Thyroid gland (tissue), 4 donors: Measurements from ENCODE around the gene ZMYM1. TPM values are rescaled to one million over a fixed set of nuclear protein-coding genes. Genes with fewer than 3 reads are reported as not detected.

Source experiments
- DNase-seq, 2 donors: peaks; one replicate each; pipeline ENCODE4 v3.0.0-alpha.2; 2019
- H3K27ac ChIP-seq, 3 donors: fragments of 200-600 bp; sonication (generic); 1 replicate in 2 of 3; 2 replicates in 1 of 3; pipeline ENCODE4 v1.5.1; 2016 to 2019; ENCODE audit warnings: mild to moderate bottlenecking in 1 of 3, moderate library complexity in 1 of 3
- H3K27me3 ChIP-seq: fragments of 200-600 bp; sonication (generic); one replicate; pipeline ENCODE4 v1.5.1; 2019
- H3K36me3 ChIP-seq, 2 donors: fragments of 200-600 bp; sonication (generic); one replicate each; pipeline ENCODE4 v1.5.1; 2016 to 2019
- H3K4me1 ChIP-seq, 2 donors: fragments of 200-600 bp; sonication (generic); one replicate each; pipeline ENCODE4 v1.5.1; 2017 to 2019
- H3K4me3 ChIP-seq, 3 donors: fragments of 200-600 bp; sonication (generic); replicated peaks in 1 of 3; 1 replicate in 2 of 3; 2 replicates in 1 of 3; pipeline ENCODE4 v1.5.1; 2016; ENCODE audit warnings: mild to moderate bottlenecking in 1 of 3
- H3K9me3 ChIP-seq: fragments of 200-600 bp; sonication (generic); one replicate; pipeline ENCODE4 v1.5.1; 2017
- CTCF ChIP-seq, 6 experiments: fragments of 200-600 bp in 3 of 6; fragments of 450-650 bp in 3 of 6; sonication (generic) in 3 of 6; IDR thresholded peaks; one replicate each; pipeline ENCODE4 v1.5.1; 2016 to 2019; ENCODE audit warnings: antibody characterized with exemption in 6 of 6, mild to moderate bottlenecking in 2 of 6, inconsistent platforms in 1 of 6, moderate library complexity in 1 of 6
- POLR2A ChIP-seq, 2 donors: fragments of 450-650 bp; IDR thresholded peaks; one replicate each; pipeline ENCODE4 v1.6.1; 2017; ENCODE audit warnings: antibody characterized with exemption in 2 of 2, mild to moderate bottlenecking in 2 of 2, moderate library complexity in 1 of 2
- WGBS, 2 donors: methylation state at CpG; one replicate each; pipeline ENCODE4 v1.1.5; 2017; 5-methylcytosine and 5-hydroxymethylcytosine counted together
- intact Hi-C: fragments of 100-400 bp; cut with DNase I; formaldehyde crosslinking; loops from one replicate; pipeline ENCODE4 v1.15.1; 2023
- total RNA-seq, 4 donors: library from RNA; depleted of rRNA; stranded (reverse); fragments of >200 nt; gene quantifications; one replicate each; pipeline ENCODE4 v1.2.3, GENCODE V29; 2016

The ZMYM1 gene
- total RNA-seq, 4 donors from 2014 or later: 16.9 to 21.0 (median 19.2) TPM

- TF ChIP-seq POLR2A (IDR thresholded peaks at IDR 0.05) (no peak), CTCF (IDR thresholded peaks at IDR 0.05) (no peak)
- intact Hi-C loops: loop anchor here (5.0 kb wide), 1 partner anchor 160 kb away; the partner anchor contains the start of gene SFPQ
Measured at GRCh38 chr1:35032384-35032739, 46.8 kb upstream of the ZMYM1 start.

GRCh38 chr1:35033346-35033745 lies 45.8 kb upstream of the ZMYM1 start:
- TF ChIP-seq CTCF (IDR thresholded peaks at IDR 0.05) (no peak), POLR2A (IDR thresholded peaks at IDR 0.05) (no peak)
- Histone ChIP-seq H3K27ac (no peak overlapping the region), H3K27me3 (no peaks in the 10 kb centered on the region), H3K4me3 (no peak overlapping the region), H3K9me3 (no peaks in the 10 kb centered on the region), H3K36me3 (no peaks in the 10 kb centered on the region), H3K4me1 (peaks cover 0 to 20% of the 10 kb centered on the region in 2 donors)
- intact Hi-C loops: loop anchor here (5.0 kb wide), 1 partner anchor 159 kb away; the partner anchor contains the start of gene SFPQ
- no peak for DNase-seq
- WGBS, 2 donors: 93 to 97% methylated on average over 1 of the region's 1 CpG

More at GRCh38 chr1:35032384-35032739, 46.8 kb upstream of the ZMYM1 start:
- WGBS, 2 donors: 96 to 99% methylated on average over 1 of the region's 1 CpG
- DNase-seq: no peak
- peaks cover 0 to 20% of the 10 kb centered on the region in 2 donors for H3K4me1 ChIP-seq
- no peaks in the 10 kb centered on the region for H3K27me3 ChIP-seq
- H3K36me3 ChIP-seq: peaks cover 0 to 3% of the 10 kb centered on the region in 2 donors
- no peaks in the 10 kb centered on the region for H3K9me3 ChIP-seq
- no peak overlapping the region for H3K4me3 ChIP-seq
- H3K27ac ChIP-seq: no peak overlapping the region

GRCh38 chr1:35036621-35037020 lies 42.6 kb upstream of the ZMYM1 start:
- H3K4me3 ChIP-seq: no peak overlapping the region
- DNase-seq: no peak
- no peak for TF ChIP-seq POLR2A (IDR thresholded peaks at IDR 0.05)
- no peak for TF ChIP-seq CTCF (IDR thresholded peaks at IDR 0.05)
- H3K36me3 ChIP-seq: no peaks in the 10 kb centered on the region
- H3K9me3 ChIP-seq: no peaks in the 10 kb centered on the region
- H3K27ac ChIP-seq: no peak overlapping the region
- H3K27me3 ChIP-seq: no peaks in the 10 kb centered on the region
- intact Hi-C loops: no loop called here
- WGBS, 2 donors: 79 to 86% methylated on average over 4 of the region's 4 CpGs
- no peaks in the 10 kb centered on the region for H3K4me1 ChIP-seq

GRCh38 chr1:35037206-35037605 lies 42.0 kb upstream of the ZMYM1 start:
- Histone ChIP-seq H3K27ac (no peak overlapping the region), H3K36me3 (no peaks in the 10 kb centered on the region), H3K9me3 (no peaks in the 10 kb centered on the region), H3K4me1 (no peaks in the 10 kb centered on the region), H3K27me3 (no peaks in the 10 kb centered on the region), H3K4me3 (no peak overlapping the region)
- WGBS, 2 donors: 81 to 85% methylated on average over 1 of the region's 1 CpG
- intact Hi-C loops: no loop called here
- TF ChIP-seq POLR2A (IDR thresholded peaks at IDR 0.05): no peak
- TF ChIP-seq CTCF (IDR thresholded peaks at IDR 0.05): no peak
- no peak for DNase-seq

- Histone ChIP-seq H3K36me3 (no peaks in the 10 kb centered on the region), H3K4me3 (no peak overlapping the region), H3K4me1 (no peaks in the 10 kb centered on the region), H3K27me3 (no peaks in the 10 kb centered on the region), H3K27ac (no peak overlapping the region), H3K9me3 (no peaks in the 10 kb centered on the region)
- WGBS, 2 donors: 83 to 93% methylated on average over 1 of the region's 1 CpG
- intact Hi-C loops: no loop called here
- DNase-seq: no peak
- TF ChIP-seq POLR2A (IDR thresholded peaks at IDR 0.05) (no peak), CTCF (IDR thresholded peaks at IDR 0.05) (no peak)
Measured at GRCh38 chr1:35038723-35039122, 40.5 kb upstream of the ZMYM1 start.
